ENCODE results near the gene NFU1. TPM values are rescaled to one million over a fixed set of nuclear protein-coding genes. Genes with fewer than 3 reads are reported as not detected.

Gene NFU1
- total and polyA plus RNA-seq, 2 of the 8 experiments (the other 6 are each of a cell fraction or from before 2014, with no cell fraction given) = 18.4 to 45.5 TPM

- TF ChIP-seq TBP (IDR thresholded peaks at IDR 0.05; ENCODE audit: low read depth, low read length) = no peak
- TF ChIP-seq YY1 (IDR thresholded peaks at IDR 0.05; ENCODE audit: low read depth, low read length) = no peak
- TF ChIP-seq RFX5 (IDR thresholded peaks at IDR 0.05; ENCODE audit: borderline replicate concordance, low read depth, low read length) = no peak
- no peak for TF ChIP-seq POU5F1 (IDR thresholded peaks at IDR 0.05; ENCODE audit: low read depth, low read length)
- TF ChIP-seq SRF (IDR thresholded peaks at IDR 0.05; ENCODE audit: low read depth, low read length) = no peak
- no peak for TF ChIP-seq BRCA1 (IDR thresholded peaks at IDR 0.05; ENCODE audit: low read depth, low read length)
Observed at GRCh38 chr2:69464575-69464974, 27.3 kb upstream of the NFU1 start (continued).
